NCI-H1417 treated with DMSO at 0.1 percent for 48 hours (cell line): ENCODE results near the gene ZNF280C.

Experiments used
- DNase-seq: peaks from one replicate; lab custom pipeline; 2025; lab: John Stamatoyannopoulos, UW

ZNF280C gene

DNA sequence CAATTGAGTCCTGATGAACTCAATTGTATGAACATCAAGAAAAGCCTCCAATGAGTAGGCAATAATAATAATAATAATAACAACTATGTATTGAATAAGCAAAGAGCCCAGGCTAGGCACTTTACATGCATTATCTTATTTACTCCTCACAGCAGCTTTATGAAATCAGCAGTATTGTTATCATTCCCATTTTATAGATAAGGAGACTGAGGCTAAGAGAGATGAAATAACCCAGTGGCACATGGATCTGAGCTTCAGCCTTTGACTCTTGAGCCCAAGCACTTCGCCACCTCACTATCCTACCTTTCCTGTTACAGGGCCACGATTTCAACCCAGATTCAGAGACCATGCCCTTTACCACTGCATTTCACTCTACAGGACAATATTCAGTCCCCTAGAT is 93.8 kb downstream of the ZNF280C start:
- DNase-seq, result no peak

GRCh38 chrX:130174045-130174704 is 94.5 kb downstream of the ZNF280C start:
- DNase-seq, result no peak

GRCh38 chrX:130173190-130173895 is 95.4 kb downstream of the ZNF280C start:
- DNase-seq, result no peak

DNA sequence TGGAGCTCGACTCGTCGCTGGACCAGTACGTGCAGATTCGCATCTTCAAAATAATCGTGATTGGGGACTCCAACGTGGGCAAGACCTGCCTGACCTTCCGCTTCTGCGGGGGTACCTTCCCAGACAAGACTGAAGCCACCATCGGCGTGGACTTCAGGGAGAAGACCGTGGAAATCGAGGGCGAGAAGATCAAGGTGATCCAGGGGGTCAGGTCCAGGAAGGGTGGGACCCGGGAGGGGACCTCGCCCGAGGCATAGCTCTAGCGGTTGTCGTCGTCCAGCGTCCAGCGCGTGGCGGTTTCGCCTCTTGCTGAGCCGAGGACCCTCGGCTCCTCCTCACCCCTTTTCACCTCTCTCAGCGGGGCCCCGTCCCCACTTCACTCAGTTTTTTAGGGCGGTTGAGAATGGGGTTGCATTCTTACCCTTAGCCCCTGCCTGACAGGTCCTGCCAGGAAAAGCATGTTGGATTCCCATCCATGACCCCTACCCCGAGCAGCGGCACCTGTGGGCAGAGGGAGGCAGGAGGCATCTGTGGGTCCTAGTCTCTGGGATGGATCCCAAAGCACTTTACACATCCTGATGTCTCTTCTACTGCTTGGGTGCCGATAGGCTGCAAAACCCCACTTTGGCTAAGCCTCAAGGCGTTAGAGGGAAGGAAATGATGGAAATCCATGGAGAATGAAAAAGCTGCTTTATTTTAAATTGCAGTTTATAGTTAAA is 96.4 kb downstream of the ZNF280C start:
- DNase-seq, result no peak

DNA sequence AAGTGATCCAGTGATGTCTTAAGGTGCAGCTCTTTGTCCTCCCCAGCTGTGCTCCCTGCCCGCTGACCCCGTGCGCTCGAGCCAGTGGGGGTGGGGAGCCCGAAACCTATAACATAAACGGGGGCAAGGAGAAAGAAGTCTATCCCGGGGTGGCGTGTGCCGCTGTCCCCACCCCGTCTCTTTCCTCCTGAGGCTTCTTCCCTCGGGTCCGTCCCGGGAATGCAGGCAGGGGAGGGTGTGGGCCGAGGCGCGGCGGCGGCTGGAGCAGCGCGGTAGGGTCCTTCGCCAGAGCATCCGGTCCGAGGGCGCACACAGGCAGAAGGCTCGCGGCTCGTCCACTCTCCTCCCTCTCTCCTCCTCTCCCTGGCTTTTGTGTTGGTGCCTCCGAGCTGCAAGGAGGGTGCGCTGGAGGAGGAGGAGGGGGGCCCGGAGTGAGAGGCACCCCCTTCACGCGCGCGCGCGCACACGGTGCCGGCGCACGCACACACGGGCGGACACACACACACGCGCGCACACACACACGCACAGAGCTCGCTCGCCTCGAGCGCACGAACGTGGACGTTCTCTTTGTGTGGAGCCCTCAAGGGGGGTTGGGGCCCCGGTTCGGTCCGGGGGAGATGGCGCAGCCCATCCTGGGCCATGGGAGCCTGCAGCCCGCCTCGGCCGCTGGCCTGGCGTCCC is 97.1 kb downstream of the ZNF280C start, which contains the start of gene RAB33A:
Gene RAB33A (plus strand): TSS at position 517 of the 681 bp plus-strand sequence. CDS start 101 bp downstream, at position 618.
- DNase-seq, result no peak

DNA sequence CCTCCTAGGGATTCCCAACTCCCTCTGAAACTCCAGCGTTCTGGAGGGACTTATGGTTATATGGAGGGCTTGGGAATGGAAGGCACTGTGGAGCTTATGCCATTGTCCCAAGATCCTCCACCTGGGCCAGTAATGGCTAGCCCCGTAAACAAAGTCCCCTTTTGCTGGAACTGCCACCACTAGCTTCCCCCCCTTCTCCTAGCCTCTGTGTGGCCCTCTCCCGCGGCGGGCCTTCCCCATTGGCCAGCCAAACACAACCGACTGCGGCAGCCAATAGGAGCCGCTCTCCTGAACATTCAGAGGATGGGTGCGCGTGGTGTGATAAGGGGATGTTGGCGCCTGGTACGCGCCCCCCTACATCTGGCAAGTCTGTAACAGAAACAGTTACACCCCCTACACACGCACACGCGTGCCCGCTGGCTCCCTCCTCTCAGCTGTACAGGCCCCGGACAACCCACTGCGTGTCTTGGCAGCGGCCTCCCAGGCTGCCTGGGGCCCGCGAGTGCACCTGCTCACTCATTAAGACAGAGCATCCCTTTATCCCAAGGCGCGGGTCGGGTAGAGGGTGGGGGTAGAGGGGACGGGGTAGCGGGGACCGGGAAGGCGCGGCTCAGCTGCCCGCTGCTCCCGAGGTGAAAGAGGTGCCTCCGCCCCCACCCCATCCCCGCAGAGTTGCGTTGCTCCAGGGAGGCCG is 97.8 kb downstream of the ZNF280C start:
- peak; percentile 32 for DNase-seq

DNA sequence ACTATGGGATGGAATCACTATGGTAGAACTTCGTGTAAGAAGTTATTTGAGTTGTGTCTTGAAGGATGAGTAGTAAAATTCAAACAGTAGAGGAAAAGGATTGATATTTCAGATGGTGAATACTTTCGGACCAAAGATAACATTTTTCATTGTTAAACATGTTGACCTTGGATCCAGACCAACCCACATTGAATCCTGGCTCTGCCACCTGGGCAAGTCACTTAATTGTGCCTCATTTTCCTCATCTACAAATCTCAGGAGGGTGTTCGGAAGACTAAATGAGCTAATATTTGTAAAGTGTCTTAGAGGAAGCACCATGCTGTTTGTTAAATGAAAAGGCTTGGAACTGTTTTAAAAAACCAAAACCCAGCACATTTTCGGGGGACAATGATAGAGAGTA is 101.7 kb downstream of the ZNF280C start:
- no peak for DNase-seq

DNA sequence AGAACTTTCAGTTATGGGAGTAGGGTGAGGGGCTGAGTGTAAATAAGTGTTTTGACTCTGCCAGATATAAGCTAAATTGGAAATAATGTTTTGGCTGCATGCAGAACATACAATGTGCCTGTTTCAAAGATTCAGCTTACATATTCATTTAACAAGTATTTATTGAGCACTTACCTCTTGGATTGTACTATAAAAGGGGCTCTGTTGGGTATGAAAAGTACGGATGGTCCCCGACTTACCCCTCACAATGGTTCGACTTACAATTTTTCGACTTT is 102.3 kb downstream of the ZNF280C start:
- DNase-seq, result no peak

DNA sequence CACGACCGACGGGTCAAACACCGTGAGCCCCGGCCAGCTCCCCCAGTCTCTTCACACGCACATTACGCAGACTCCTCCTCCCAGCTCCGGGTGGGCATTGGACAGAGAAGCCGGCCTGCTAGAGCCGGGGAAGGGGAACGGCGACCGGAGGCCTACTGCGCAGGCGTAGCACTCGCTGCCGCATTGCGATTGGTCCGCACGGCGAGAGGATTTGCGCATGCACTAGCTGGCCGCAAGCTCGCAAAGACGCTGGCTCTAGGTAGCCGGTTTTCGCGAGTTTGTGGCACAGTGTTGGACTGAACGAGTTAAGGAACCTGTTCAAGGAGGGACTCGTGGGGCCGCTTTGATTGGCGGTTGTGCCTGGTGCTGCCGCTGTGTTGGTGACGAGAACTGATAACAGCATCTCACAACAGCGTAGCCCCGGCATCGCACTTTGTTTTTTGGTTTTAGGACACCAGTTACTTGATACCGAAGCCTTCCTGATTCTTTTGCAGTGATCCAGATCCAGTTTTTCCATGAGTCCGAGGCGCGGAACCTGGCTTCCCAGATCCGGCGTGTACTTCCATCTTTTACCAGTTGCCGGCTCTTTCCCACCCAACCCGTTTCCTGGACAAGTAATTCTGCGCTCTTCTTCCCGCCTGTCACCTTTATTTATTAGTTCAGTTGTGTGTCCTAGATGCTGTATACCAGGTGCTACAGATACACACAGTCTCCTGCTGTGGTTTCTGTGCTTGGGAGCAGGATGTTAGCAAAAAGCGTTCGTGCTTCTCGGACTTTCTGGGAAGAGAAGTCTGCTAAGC is 102.8 kb downstream of the ZNF280C start, which contains the start of gene AIFM1:
Gene AIFM1 (minus strand): TSS at position 139 of the 800 bp plus-strand sequence. CDS start 185 bp downstream, outside the sequence.
- peak; percentile 88 for DNase-seq

- DNase-seq, result no peak
Measured at GRCh38 chrX:130165181-130165702, 103.5 kb downstream of the ZNF280C start.

DNA sequence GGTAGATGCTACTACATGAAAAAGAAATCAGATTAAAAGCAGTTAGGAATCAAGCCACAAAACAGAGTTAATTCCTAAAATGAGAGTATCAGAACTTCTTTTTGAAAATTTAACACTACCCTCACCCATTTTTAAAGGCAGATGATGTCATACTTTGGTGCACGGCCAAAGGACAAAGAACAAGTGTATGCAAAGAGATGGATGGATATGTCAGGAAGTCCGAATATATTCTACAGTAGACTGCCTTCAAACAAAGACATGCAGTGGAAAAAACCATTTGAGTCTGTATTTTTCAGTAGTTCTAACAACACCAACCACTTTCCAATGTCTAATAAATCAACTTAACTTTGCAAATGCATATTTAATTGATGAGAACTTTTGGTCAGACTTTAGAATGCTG is 105.3 kb downstream of the ZNF280C start:
- no peak for DNase-seq

GRCh38 chrX:130162094-130162735 is 106.5 kb downstream of the ZNF280C start:
- no peak for DNase-seq

DNA sequence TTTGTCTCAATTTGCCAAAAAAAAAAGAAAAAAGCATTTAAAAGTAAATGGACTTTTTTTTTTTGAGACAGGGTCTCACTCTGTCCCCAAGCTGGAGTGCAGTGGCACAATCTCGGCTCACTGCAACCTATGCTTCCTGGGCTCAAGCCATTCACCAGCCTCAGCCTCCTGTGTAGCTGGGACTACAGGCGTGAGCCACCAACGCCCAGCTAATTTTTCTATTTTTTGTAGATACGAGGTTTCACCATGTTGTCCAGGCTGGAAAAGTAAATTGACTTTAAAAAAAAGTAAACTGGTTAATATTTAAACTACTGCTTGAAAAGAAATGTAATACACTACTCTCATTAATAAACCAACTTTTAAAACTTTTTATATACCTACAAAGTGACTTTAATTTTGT is 108.9 kb downstream of the ZNF280C start:
- no peak for DNase-seq

- DNase-seq, result no peak
Measured at GRCh38 chrX:130158311-130158710, 110.4 kb downstream of the ZNF280C start.

DNA sequence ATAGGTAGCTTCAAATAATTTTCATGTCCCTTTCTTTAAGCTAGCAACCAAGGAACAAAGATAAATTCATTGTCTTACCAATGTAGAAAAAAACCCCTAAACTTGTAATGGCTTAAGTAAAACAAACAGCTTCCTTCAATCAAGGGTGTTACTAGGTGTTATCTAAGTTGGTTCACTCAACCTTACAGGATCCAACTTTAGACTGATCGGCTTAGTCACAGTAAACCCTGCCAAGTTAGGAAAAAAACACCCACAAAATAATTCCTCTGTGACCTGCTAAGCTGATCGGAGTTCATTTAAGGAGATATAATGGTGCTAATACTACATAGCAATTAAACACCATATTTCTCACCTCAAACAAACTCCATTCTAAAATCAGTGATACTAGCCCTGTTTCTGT is 113.1 kb downstream of the ZNF280C start:
- DNase-seq, result no peak
